NK-92 (cell line): ENCODE measurements around the gene TRNT1.

Source experiments
- DNase-seq: peaks from one replicate; lab custom pipeline; 2025; ENCODE audit not compliant: unreplicated experiment; lab: John Stamatoyannopoulos, UW

The TRNT1 gene

GRCh38 chr3:3110749-3111361 is 15.9 kb upstream of the TRNT1 start:
- DNase-seq = no peak

- DNase-seq = no peak
Measured at GRCh38 chr3:3113042-3113709, 13.6 kb upstream of the TRNT1 start.

DNA sequence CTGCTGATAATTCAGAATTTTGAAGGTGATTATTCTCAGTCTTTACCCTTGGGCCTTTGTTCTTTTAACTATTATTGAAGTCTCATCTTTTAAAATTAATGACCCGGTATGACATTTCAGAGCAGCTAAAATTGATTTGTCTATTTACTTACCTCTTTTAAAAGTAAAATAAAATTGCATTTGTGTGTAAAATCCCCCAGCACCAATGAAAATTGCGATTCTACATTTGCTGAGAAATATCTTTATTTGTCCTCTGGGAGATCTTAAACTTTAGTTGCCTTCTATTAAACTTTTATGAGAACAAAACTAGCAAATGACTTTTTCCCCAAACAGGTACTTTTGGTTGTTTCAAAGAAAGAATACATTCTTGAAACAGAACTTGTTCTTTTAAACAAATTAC is 9.1 kb upstream of the TRNT1 start:
- no peak for DNase-seq

DNA sequence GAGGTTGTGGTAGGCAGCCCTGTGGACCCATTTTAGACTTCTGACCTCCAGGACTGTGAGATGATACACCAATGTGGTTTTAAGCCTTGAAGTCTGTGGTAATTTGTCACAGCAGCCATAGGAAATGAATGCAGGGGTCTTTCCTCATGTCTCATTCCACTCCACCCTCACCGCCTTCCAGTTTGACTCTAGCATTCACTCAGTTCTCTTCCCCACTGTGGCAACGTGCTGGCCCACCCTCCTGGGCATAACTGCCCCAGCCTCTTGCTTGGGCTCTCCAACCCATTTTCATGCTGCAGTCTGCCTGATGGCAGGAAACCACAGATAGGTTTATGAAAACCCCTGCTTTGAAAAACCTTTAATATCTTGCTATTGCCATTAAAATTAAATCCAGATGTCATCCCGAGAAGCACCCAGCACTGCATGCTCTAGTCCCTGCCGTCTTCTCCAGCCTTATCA is 7.3 kb upstream of the TRNT1 start:
- DNase-seq = no peak

GRCh38 chr3:3125977-3126376 is 763 bp upstream of the TRNT1 start:
- no peak for DNase-seq

- no peak for DNase-seq
Measured at GRCh38 chr3:3127432-3128010, 781 bp downstream of the TRNT1 start.

DNA sequence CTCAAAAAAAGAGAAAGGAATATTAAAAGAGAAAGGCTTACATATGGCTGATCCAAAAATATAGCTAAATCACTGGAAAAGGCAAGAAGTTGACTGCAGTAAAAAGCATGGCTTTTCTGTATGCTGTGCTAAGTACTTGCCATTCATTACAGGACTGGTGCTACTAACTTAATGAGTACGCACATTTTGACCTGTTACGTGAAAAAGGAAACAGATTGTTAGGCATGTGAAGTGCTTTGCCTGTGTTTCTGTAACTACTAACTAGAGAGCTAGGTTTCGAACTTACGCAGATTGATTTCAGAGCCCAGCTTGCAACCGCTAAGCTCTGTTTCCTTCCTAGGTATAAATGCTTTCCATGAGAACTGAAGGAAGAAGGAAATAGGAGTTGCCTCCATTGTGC is 2.8 kb downstream of the TRNT1 start:
- DNase-seq = no peak

DNA sequence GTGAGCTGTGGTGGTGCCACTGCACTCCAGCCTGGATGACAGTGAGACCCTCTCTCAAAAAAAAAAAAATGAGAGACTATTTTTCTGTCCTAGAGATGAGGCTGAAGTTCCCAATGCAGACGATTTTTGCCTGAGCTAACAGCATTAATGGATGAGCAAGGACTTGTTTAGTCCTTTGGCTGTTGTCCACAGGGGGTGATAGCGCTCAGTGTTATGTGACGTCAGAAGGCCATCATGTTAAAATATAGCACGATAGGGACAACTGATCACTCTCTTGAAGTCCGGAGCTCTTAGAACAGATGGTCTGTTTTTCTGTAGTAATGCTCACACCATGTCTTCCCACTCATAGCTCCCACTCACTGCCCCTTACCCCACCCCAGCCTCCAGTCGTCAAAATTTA is 6.8 kb downstream of the TRNT1 start:
- no peak for DNase-seq

GRCh38 chr3:3134750-3135448 is 8.2 kb downstream of the TRNT1 start:
- DNase-seq = no peak

DNA sequence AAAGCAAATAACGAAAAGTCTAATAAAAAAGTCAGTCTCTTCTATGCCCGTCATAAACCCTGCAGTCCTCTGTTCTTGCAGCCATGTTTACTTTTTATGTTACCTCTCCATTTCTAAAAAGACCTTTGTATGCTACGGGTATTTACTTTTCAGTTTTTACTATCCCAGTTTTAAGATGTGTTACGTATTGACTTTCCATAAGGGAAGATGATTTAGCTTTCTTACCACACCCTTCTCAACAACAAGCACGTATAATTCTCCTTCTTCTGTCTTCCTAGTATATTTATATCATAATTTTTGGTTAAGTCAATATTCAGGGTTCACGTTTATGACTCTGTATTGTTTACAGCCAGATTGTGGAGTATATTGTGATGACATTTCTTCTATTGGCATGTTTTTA is 10.8 kb downstream of the TRNT1 start:
- no peak for DNase-seq

GRCh38 chr3:3141939-3142338 is 15.2 kb downstream of the TRNT1 start:
- DNase-seq = no peak

DNA sequence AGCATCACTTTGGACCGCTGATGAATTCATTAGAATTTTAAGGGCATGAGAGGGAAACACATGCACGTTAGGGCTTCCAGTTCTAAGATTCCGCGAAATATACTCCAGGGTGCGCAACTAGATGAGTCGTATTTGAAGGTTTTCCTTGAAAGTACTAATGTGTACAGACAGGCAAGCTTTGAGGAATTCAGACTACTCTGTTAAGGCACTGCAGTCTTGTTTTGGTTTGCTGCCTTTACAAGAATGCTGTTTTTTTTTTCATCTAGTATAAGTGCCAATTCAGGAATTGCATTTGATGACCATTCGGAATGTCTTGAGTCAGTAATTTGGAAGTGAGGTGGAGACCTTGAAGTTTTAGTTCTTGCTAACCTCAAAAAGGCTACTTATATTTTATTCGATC is 19.1 kb downstream of the TRNT1 start:
- no peak for DNase-seq

GRCh38 chr3:3149560-3149959 is 22.8 kb downstream of the TRNT1 start:
- no peak for DNase-seq

DNA sequence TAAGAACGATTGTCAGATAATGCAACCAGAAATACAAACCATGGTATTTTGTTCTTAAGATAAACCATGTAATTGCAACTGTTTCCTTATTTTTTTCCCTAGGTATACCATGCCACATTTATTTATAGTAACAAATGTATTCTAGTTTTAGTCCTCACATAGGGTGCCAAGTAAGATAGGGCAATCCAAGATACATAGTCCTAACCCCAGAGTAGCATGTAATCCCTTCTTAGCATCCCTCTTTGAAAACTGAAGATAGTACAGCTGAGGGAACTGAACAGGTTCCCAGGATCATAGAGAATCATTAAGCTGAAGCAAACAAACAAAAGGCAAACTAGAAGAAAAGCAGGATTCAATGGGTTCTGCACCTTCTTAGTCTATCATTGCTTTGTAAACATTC is 24.8 kb downstream of the TRNT1 start:
- no peak for DNase-seq

DNA sequence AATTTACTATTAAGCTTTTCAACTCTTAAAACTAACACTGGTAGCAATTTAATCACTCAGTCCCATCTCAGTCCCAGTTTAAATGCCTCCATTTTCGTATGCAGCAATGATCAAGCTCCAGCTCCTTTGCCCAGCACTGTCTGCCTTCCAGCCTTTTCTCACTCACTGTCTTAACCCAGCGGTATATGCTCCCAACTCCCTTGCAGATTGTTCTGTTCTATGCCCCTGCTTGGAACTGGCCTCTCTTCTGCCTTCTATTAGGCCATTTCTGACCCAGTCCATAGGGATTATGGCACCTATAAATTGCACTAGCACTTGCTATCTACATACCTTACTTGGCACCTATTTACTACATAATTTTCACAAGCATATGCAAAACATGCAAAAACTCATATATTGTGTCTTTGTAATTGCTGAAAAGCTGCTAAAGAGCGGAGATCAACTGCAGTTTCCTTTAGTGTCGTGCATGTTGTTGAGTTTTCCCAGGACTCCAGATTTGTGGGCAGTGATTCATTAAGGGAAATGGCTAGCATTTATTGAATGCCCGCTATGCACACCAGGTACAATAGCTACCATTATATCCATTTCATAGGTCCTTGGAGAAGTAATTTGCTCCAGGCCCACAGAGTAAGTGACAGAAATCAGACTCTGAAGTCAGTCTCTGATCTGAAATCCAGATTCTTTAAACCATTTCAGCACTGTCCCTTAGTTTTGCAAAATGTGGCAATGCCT is 28.3 kb downstream of the TRNT1 start:
- no peak for DNase-seq

GRCh38 chr3:3157484-3157883 is 30.7 kb downstream of the TRNT1 start:
- DNase-seq = no peak

DNA sequence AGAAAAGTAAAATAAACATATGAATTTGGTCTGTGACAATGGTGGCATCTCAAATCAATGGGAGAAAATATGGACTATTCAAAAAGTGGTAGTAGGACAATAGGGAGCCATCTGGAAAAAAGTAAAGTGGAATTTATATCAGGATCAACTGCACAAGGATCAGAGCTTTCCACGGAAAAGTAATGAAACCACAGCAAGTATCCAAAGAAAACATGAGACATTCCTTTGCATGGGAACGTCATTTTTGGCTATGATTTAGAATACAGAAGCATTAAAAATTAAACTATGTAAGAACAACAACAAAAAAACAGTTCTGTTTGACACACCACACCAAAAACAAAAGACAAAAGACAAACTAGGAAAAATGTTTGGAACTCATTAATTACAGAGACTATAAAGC is 34.1 kb downstream of the TRNT1 start:
- no peak for DNase-seq

- no peak for DNase-seq
Measured at GRCh38 chr3:3165241-3165640, 38.5 kb downstream of the TRNT1 start.

GRCh38 chr3:3165650-3166049 is 38.9 kb downstream of the TRNT1 start:
- DNase-seq = no peak

DNA sequence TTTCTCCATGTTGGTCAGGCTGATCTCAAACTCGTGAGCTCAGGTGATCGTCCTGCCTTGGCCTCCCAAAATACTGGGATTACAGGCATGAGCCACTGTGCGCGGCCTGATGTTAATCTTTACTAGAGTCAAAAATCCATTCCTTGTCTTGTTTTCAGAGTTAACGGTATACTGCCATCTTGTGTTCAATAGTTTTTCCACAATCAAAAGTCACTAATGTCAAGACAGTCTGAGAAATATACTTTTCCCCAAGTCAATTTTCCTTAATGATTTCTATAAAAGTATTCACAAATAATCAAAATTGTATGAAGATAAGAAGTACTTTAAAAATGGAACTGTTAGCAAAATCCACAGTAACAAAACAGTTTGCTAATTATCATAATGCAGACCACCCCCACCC is 44.3 kb downstream of the TRNT1 start:
- no peak for DNase-seq

GRCh38 chr3:3172627-3173026 is 45.9 kb downstream of the TRNT1 start:
- no peak for DNase-seq
